Gastrocnemius medialis (tissue), 4 donors: ENCODE measurements around the gene SLC9C1. TPM values are rescaled to one million over a fixed set of nuclear protein-coding genes. Genes with fewer than 3 reads are reported as not detected.

ENCODE experiments used
- ATAC-seq, 2 donors: fragments of 150-250 bp; one replicate each; pipeline ENCODE4 v1.9.1; 2016
- DNase-seq, 2 donors: peaks; one replicate each; pipeline ENCODE4 v3.0.0-alpha.2; 2019
- H3K27ac ChIP-seq, 4 donors: fragments of 200-600 bp; sonication (generic); 1 replicate in 1 of 4; 2 replicates in 3 of 4; pipeline ENCODE4 v1.5.1; 2016 to 2018; ENCODE audit warnings: mild to moderate bottlenecking in 2 of 4, moderate library complexity in 1 of 4
- H3K27me3 ChIP-seq, 3 donors: fragments of 200-600 bp; sonication (generic) in 2 of 3; 1 replicate in 1 of 3; 2 replicates in 2 of 3; pipeline versions ENCODE4 v1.5.1 to v1.6.0; 2016 to 2019; ENCODE audit warnings: mild to moderate bottlenecking in 1 of 3, moderate library complexity in 1 of 3
- H3K36me3 ChIP-seq, 2 donors: fragments of 200-600 bp; sonication (generic) in 1 of 2; one replicate each; pipeline ENCODE4 v1.5.1; 2017 to 2018
- H3K4me1 ChIP-seq, 2 donors: fragments of 200-600 bp; sonication (generic) in 1 of 2; one replicate each; pipeline ENCODE4 v1.5.1; 2016 to 2017; ENCODE audit warnings: mild to moderate bottlenecking in 2 of 2
- H3K4me3 ChIP-seq, 4 donors: fragments of 200-600 bp; sonication (generic) in 3 of 4; 1 replicate in 1 of 4; 2 replicates in 3 of 4; pipeline ENCODE4 v1.5.1; 2016 to 2019; ENCODE audit warnings: mild to moderate bottlenecking in 2 of 4
- H3K9me3 ChIP-seq, 3 donors: fragments of 200-600 bp; sonication (generic) in 2 of 3; 1 replicate in 1 of 3; 2 replicates in 2 of 3; pipeline ENCODE4 v1.5.1; 2016 to 2019
- CTCF ChIP-seq, 5 experiments: fragments of 450-650 bp in 3 of 5; fragments of 200-600 bp in 2 of 5; sonication (generic) in 2 of 5; IDR thresholded peaks in 4 of 5; conservative IDR thresholded peaks in 1 of 5; 1 replicate in 4 of 5; 2 replicates in 1 of 5; pipeline ENCODE4 v1.5.1; 2016 to 2019; ENCODE audit warnings: antibody characterized with exemption in 5 of 5, mild to moderate bottlenecking in 3 of 5, moderate library complexity in 3 of 5
- POLR2A ChIP-seq, 2 donors: fragments of 450-650 bp; IDR thresholded peaks; one replicate each; pipeline ENCODE4 v1.6.1; 2017; ENCODE audit warnings: antibody characterized with exemption in 2 of 2, mild to moderate bottlenecking in 2 of 2, moderate library complexity in 2 of 2
- in situ Hi-C, 4 donors: fragments of 200-750 bp; cut with MboI; loops; one replicate each; pipeline versions ENCODE4 v1.15.0 to v1.8.0; 2017; ENCODE audit warnings: low sequenced_read_pairs in 4 of 4
- intact Hi-C: fragments of 100-400 bp; cut with DNase I; formaldehyde crosslinking; loops from one replicate; pipeline ENCODE4 v1.15.1; 2023; ENCODE audit warnings: low total_unique reads
- total RNA-seq, 4 donors: library from RNA; depleted of rRNA; stranded (reverse); fragments of >200 nt; gene quantifications; one replicate each; pipeline versions ENCODE4 v1.1.0 to v1.2.3, GENCODE V29; 2016

Gene SLC9C1
- total RNA-seq, 4 donors from 2014 or later, result not detected

GRCh38 chr3:112321867-112322652 is 28.0 kb upstream of the SLC9C1 start:
- TF ChIP-seq CTCF (IDR thresholded peaks at IDR 0.05 in 4 of 5, conservative IDR thresholded peaks at IDR 0.05 in 1 of 5) (no peak), POLR2A (IDR thresholded peaks at IDR 0.05) (no peak)
- H3K4me3 ChIP-seq, result no peak overlapping the region
- H3K36me3 ChIP-seq, result no peaks in the 10 kb centered on the region
- ATAC-seq (no peak), DNase-seq (no peak)
- H3K27ac ChIP-seq, result no peak overlapping the region
- in situ Hi-C loops (loop anchor here in 2 of 4 donors (10.0 to 25.0 kb wide), 2 partner anchors 190 to 203 kb away; no protein-coding TSS in a partner anchor), intact Hi-C loops (loop anchor here (10.0 kb wide), 1 partner anchor 193 kb away; no protein-coding TSS in a partner anchor)
- H3K9me3 ChIP-seq, result no peaks in the 10 kb centered on the region
- H3K4me1 ChIP-seq, result no peaks in the 10 kb centered on the region
- no peaks in the 10 kb centered on the region for H3K27me3 ChIP-seq

- ATAC-seq (no peak), DNase-seq (no peak)
- Histone ChIP-seq H3K4me3 (no peak overlapping the region), H3K27ac (no peak overlapping the region), H3K9me3 (no peaks in the 10 kb centered on the region), H3K4me1 (no peaks in the 10 kb centered on the region), H3K36me3 (no peaks in the 10 kb centered on the region), H3K27me3 (no peaks in the 10 kb centered on the region)
- no peak for TF ChIP-seq CTCF (IDR thresholded peaks at IDR 0.05 in 4 of 5, conservative IDR thresholded peaks at IDR 0.05 in 1 of 5)
- no peak for TF ChIP-seq POLR2A (IDR thresholded peaks at IDR 0.05)
- in situ Hi-C loops (loop anchor here in 2 of 4 donors (10.0 to 25.0 kb wide), 2 partner anchors 192 to 204 kb away; no protein-coding TSS in a partner anchor), intact Hi-C loops (loop anchor here (10.0 kb wide), 1 partner anchor 194 kb away; no protein-coding TSS in a partner anchor)
Measured at GRCh38 chr3:112320691-112321090, 26.7 kb upstream of the SLC9C1 start.

- intact Hi-C loops, result loop anchor here (10.0 kb wide), 1 partner anchor 195 kb away; no protein-coding TSS in a partner anchor
- no peaks in the 10 kb centered on the region for H3K4me1 ChIP-seq
- no peaks in the 10 kb centered on the region for H3K36me3 ChIP-seq
- H3K27ac ChIP-seq, result no peak overlapping the region
- H3K27me3 ChIP-seq, result no peaks in the 10 kb centered on the region
- H3K4me3 ChIP-seq, result no peak overlapping the region
- DNase-seq (no peak), ATAC-seq (no peak)
- no peaks in the 10 kb centered on the region for H3K9me3 ChIP-seq
- in situ Hi-C loops, result loop anchor here in 2 of 4 donors (10.0 to 25.0 kb wide), 2 partner anchors 193 to 205 kb away; no protein-coding TSS in a partner anchor
- TF ChIP-seq CTCF (IDR thresholded peaks at IDR 0.05 in 4 of 5, conservative IDR thresholded peaks at IDR 0.05 in 1 of 5) (no peak), POLR2A (IDR thresholded peaks at IDR 0.05) (no peak)
Measured at GRCh38 chr3:112319516-112320276, 25.7 kb upstream of the SLC9C1 start.

DNA sequence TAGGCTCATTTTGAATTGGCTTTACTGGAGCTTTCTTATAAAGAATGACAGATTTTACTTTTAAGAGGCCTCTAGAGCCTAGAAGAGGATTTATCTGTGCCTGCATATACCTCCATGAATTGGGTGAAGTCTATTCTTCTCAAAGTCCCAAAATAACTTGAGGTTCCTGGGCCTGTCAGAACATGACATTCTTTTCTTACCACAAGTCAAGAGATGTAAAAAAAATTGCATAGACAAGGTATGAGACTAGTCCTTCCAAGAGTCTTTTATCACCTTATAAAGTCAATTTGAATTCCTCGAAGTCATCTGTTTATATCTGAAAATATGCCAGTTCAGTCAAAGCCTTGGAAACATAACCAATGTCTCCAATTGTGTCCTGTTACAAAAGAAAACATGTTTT is 21.8 kb upstream of the SLC9C1 start:
- in situ Hi-C loops, result loop anchor here in 1 of 4 donors (25.0 kb wide), 1 partner anchor 197 kb away; no protein-coding TSS in a partner anchor
- Histone ChIP-seq H3K36me3 (no peaks in the 10 kb centered on the region), H3K9me3 (no peaks in the 10 kb centered on the region), H3K27ac (no peak overlapping the region), H3K27me3 (no peaks in the 10 kb centered on the region), H3K4me3 (no peak overlapping the region), H3K4me1 (no peaks in the 10 kb centered on the region)
- DNase-seq, result no peak
- intact Hi-C loops, result no loop called here
- ATAC-seq, result no peak
- TF ChIP-seq POLR2A (IDR thresholded peaks at IDR 0.05), result no peak
- TF ChIP-seq CTCF (IDR thresholded peaks at IDR 0.05 in 4 of 5, conservative IDR thresholded peaks at IDR 0.05 in 1 of 5), result no peak
